ENCODE data around the gene SPON1.

DNA sequence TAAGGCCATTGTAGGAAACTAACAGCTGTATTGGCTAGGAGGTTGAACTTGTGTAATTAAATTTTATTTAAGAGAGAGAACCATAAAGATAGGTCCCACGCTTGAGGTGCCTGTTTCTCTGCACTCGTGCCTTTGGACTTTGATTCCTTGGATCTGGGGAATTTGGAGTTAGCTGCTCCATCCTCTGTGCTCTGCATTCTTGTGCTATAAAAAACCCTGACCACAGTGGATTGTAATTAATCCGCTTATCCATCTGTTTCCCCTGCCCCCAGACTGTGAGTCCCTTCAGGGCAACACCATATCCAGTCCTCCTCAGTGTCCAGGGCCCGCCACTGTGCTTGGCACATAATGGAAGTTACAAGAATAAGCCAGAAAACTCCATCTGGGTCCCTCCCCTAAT is 169.8 kb downstream of the SPON1 start:
- no peak for TF ChIP-seq CHD1 (IDR thresholded peaks at IDR 0.05; ENCODE audit: low read depth, low read length)
- TF ChIP-seq, protein P1, sequence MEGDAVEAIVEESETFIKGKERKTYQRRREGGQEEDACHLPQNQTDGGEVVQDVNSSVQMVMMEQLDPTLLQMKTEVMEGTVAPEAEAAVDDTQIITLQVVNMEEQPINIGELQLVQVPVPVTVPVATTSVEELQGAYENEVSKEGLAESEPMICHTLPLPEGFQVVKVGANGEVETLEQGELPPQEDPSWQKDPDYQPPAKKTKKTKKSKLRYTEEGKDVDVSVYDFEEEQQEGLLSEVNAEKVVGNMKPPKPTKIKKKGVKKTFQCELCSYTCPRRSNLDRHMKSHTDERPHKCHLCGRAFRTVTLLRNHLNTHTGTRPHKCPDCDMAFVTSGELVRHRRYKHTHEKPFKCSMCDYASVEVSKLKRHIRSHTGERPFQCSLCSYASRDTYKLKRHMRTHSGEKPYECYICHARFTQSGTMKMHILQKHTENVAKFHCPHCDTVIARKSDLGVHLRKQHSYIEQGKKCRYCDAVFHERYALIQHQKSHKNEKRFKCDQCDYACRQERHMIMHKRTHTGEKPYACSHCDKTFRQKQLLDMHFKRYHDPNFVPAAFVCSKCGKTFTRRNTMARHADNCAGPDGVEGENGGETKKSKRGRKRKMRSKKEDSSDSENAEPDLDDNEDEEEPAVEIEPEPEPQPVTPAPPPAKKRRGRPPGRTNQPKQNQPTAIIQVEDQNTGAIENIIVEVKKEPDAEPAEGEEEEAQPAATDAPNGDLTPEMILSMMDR (IDR thresholded peaks at IDR 0.05 in 2 of 3, conservative IDR thresholded peaks at IDR 0.05 in 1 of 3; ENCODE audit: control insufficient read depth in 2 of 3, extremely low read depth in 1 of 3, insufficient read depth in 1 of 3, low read depth in 3 of 3, low read length in 3 of 3): no peak
- TF ChIP-seq EZH2 (IDR thresholded peaks at IDR 0.05; ENCODE audit: borderline replicate concordance, control insufficient read depth, low read depth, low read length): no peak
- TF ChIP-seq FOS (IDR thresholded peaks at IDR 0.05; ENCODE audit: borderline replicate concordance, extremely low read depth, insufficient read length): no peak
- TF ChIP-seq MLLT1 (IDR thresholded peaks at IDR 0.05): no peak
- TF ChIP-seq SIN3A (IDR thresholded peaks at IDR 0.05; ENCODE audit: low read depth, low read length): no peak
- TF ChIP-seq IKZF1 (conservative IDR thresholded peaks at IDR 0.05): no peak
- TF ChIP-seq POLR2AphosphoS5 (IDR thresholded peaks at IDR 0.05; ENCODE audit: low read length): no peak
- no peak for TF ChIP-seq CBFB (IDR thresholded peaks at IDR 0.05; ENCODE audit: low read depth)
